Measurements from ENCODE around the gene SIX4. TPM values are rescaled to one million over a fixed set of nuclear protein-coding genes. Genes with fewer than 3 reads are reported as not detected.

Gene SIX4
- total RNA-seq, 1 donor from 2014 or later: 14.0 TPM

GRCh38 chr14:60758885-60759284 is 34.7 kb upstream of the SIX4 start:
- no peak for TF ChIP-seq EZH2 (IDR thresholded peaks at IDR 0.05; ENCODE audit: insufficient read depth, low read length)
- TF ChIP-seq, protein P1, sequence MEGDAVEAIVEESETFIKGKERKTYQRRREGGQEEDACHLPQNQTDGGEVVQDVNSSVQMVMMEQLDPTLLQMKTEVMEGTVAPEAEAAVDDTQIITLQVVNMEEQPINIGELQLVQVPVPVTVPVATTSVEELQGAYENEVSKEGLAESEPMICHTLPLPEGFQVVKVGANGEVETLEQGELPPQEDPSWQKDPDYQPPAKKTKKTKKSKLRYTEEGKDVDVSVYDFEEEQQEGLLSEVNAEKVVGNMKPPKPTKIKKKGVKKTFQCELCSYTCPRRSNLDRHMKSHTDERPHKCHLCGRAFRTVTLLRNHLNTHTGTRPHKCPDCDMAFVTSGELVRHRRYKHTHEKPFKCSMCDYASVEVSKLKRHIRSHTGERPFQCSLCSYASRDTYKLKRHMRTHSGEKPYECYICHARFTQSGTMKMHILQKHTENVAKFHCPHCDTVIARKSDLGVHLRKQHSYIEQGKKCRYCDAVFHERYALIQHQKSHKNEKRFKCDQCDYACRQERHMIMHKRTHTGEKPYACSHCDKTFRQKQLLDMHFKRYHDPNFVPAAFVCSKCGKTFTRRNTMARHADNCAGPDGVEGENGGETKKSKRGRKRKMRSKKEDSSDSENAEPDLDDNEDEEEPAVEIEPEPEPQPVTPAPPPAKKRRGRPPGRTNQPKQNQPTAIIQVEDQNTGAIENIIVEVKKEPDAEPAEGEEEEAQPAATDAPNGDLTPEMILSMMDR (IDR thresholded peaks at IDR 0.05; ENCODE audit: insufficient read depth, low read depth, low read length): no peak
- FAIRE-seq (no peak), DNase-seq (ENCODE audit: low read depth) (no peak)
- no peak overlapping the region for H3K9ac ChIP-seq (ENCODE audit: low read length)
- no peak overlapping the region for H3K27ac ChIP-seq (ENCODE audit: low read depth, low read length)
- H3K36me3 ChIP-seq (ENCODE audit: insufficient read depth, low read length): no peaks in the 10 kb centered on the region
- H4K20me1 ChIP-seq (ENCODE audit: insufficient read depth, low read length): peaks cover 42% of the 10 kb centered on the region
- no peak overlapping the region for H2AFZ ChIP-seq (ENCODE audit: low read depth, low read length)
- no peak overlapping the region for H3K4me3 Mint-ChIP-seq (ENCODE audit: unreplicated experiment)
- H3K27ac Mint-ChIP-seq (ENCODE audit: unreplicated experiment): no peak overlapping the region
- H3K4me1 ChIP-seq (ENCODE audit: insufficient read depth, low read length): no peaks in the 10 kb centered on the region
- H3K4me1 Mint-ChIP-seq (ENCODE audit: low read depth, unreplicated experiment): peaks cover 34% of the 10 kb centered on the region
- no peaks in the 10 kb centered on the region for H3K36me3 Mint-ChIP-seq (ENCODE audit: low read depth, unreplicated experiment)
- no peaks in the 10 kb centered on the region for H3K27me3 Mint-ChIP-seq (ENCODE audit: low read depth, unreplicated experiment)
- no peaks in the 10 kb centered on the region for H3K9me3 Mint-ChIP-seq (ENCODE audit: unreplicated experiment)
- H3K4me3 ChIP-seq (ENCODE audit: insufficient read depth, low read depth, low read length): no peak overlapping the region
- peaks cover 81% of the 10 kb centered on the region for H3K79me2 ChIP-seq (ENCODE audit: insufficient read depth, low read length)
- H3K4me2 ChIP-seq (ENCODE audit: low read length): no peak overlapping the region
- no peaks in the 10 kb centered on the region for H3K27me3 ChIP-seq (ENCODE audit: insufficient read depth, low read length)
- H3K9me3 ChIP-seq (ENCODE audit: insufficient read depth, low read depth, low read length): no peaks in the 10 kb centered on the region

DNA sequence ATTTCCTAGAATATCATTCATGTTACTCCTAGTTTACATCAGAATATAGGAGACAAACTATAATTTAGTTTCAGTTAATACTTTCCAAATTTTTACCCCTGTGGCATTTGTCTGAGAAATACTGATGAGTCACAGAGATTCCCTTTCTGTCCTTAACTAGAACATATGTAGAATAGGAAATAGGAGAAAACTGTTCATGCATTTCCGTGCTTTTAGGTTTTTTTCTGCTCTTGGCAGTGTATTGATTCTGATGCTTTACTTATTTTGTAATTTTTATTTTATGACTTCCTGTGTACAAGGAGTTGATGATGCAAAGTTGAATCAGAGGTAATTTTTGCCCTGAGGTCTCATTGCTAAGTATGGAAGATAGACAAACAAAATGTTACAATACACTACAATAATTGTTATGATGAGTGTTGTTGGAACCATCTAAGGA is 33.4 kb upstream of the SIX4 start:
- Histone ChIP-seq H3K36me3 (ENCODE audit: insufficient read depth, low read length) (no peaks in the 10 kb centered on the region), H3K79me2 (ENCODE audit: insufficient read depth, low read length) (peaks cover 81% of the 10 kb centered on the region), H3K27ac (ENCODE audit: low read depth, low read length) (no peak overlapping the region), H3K4me3 (ENCODE audit: insufficient read depth, low read depth, low read length) (no peak overlapping the region), H3K4me2 (ENCODE audit: low read length) (peak overlapping the region; percentile 0), H2AFZ (ENCODE audit: low read depth, low read length) (no peak overlapping the region), H3K9ac (ENCODE audit: low read length) (no peak overlapping the region), H3K4me1 (ENCODE audit: insufficient read depth, low read length) (no peaks in the 10 kb centered on the region), H3K27me3 (ENCODE audit: insufficient read depth, low read length) (no peaks in the 10 kb centered on the region), H3K9me3 (ENCODE audit: insufficient read depth, low read depth, low read length) (no peaks in the 10 kb centered on the region), H4K20me1 (ENCODE audit: insufficient read depth, low read length) (peaks cover 53% of the 10 kb centered on the region)
- Mint-ChIP-seq H3K27me3 (ENCODE audit: low read depth, unreplicated experiment) (no peaks in the 10 kb centered on the region), H3K27ac (ENCODE audit: unreplicated experiment) (peak overlapping the region; percentile 70), H3K9me3 (ENCODE audit: unreplicated experiment) (no peaks in the 10 kb centered on the region), H3K36me3 (ENCODE audit: low read depth, unreplicated experiment) (no peaks in the 10 kb centered on the region), H3K4me1 (ENCODE audit: low read depth, unreplicated experiment) (peaks cover 36% of the 10 kb centered on the region), H3K4me3 (ENCODE audit: unreplicated experiment) (no peak overlapping the region)
- FAIRE-seq (peak; percentile 26), DNase-seq (ENCODE audit: low read depth) (peak; percentile 20)
- TF ChIP-seq EZH2 (IDR thresholded peaks at IDR 0.05; ENCODE audit: insufficient read depth, low read length): no peak
- TF ChIP-seq, protein P1 (IDR thresholded peaks at IDR 0.05; ENCODE audit: insufficient read depth, low read depth, low read length): no peak

DNA sequence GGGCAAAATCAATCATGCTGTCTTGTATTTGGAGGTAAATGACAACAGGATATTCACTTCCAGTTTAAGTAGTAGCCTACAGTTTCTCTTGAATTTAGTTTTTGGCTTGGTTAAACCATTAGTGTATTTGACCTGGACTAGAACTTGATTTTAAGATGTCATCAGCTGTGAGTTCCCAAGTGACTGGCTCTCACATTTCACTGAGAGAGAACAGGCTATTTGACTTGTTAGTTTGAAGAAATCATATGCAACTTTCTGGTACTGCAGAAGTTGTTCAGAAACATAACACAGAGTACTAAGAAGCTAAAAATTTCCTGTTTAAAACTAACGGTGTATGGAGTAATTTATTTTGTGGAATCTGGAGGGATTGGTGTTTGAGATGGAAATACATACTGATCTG is 32.7 kb upstream of the SIX4 start:
- Histone ChIP-seq H3K4me1 (ENCODE audit: insufficient read depth, low read length) (no peaks in the 10 kb centered on the region), H3K9ac (ENCODE audit: low read length) (no peak overlapping the region), H4K20me1 (ENCODE audit: insufficient read depth, low read length) (peaks cover 47% of the 10 kb centered on the region), H3K27ac (ENCODE audit: low read depth, low read length) (no peak overlapping the region), H2AFZ (ENCODE audit: low read depth, low read length) (no peak overlapping the region), H3K4me3 (ENCODE audit: insufficient read depth, low read depth, low read length) (no peak overlapping the region), H3K27me3 (ENCODE audit: insufficient read depth, low read length) (no peaks in the 10 kb centered on the region), H3K36me3 (ENCODE audit: insufficient read depth, low read length) (no peaks in the 10 kb centered on the region), H3K4me2 (ENCODE audit: low read length) (no peak overlapping the region), H3K9me3 (ENCODE audit: insufficient read depth, low read depth, low read length) (no peaks in the 10 kb centered on the region), H3K79me2 (ENCODE audit: insufficient read depth, low read length) (peaks cover 81% of the 10 kb centered on the region)
- Mint-ChIP-seq H3K9me3 (ENCODE audit: unreplicated experiment) (no peaks in the 10 kb centered on the region), H3K4me1 (ENCODE audit: low read depth, unreplicated experiment) (peaks cover 36% of the 10 kb centered on the region), H3K36me3 (ENCODE audit: low read depth, unreplicated experiment) (no peaks in the 10 kb centered on the region), H3K27ac (ENCODE audit: unreplicated experiment) (peak overlapping the region; percentile 75), H3K4me3 (ENCODE audit: unreplicated experiment) (no peak overlapping the region), H3K27me3 (ENCODE audit: low read depth, unreplicated experiment) (no peaks in the 10 kb centered on the region)
- no peak for FAIRE-seq
- no peak for DNase-seq (ENCODE audit: low read depth)
- TF ChIP-seq, protein P1 (IDR thresholded peaks at IDR 0.05; ENCODE audit: insufficient read depth, low read depth, low read length): no peak
- TF ChIP-seq EZH2 (IDR thresholded peaks at IDR 0.05; ENCODE audit: insufficient read depth, low read length): no peak
